Measurements from ENCODE around the gene CRNKL1. TPM values are rescaled to one million over a fixed set of nuclear protein-coding genes. Genes with fewer than 3 reads are reported as not detected.

CRNKL1 gene
- total and polyA plus RNA-seq, 5 donors from 2014 or later, result 10.4 to 17.9 (median 11.7) TPM

GRCh38 chr20:20024942-20025341 lies 27.3 kb downstream of the CRNKL1 start:
- Mint-ChIP-seq H3K9me3 (no peaks in the 10 kb centered on the region), H3K4me3 (no peak overlapping the region), H3K27ac (peak overlapping the region in 2 of 3 donors; percentile 7 to 31), H3K4me1 (peaks cover 31 to 52% (median 43%) of the 10 kb centered on the region in 4 donors), H3K36me3 (peaks cover 10% of the 10 kb centered on the region), H3K27me3 (no peaks in the 10 kb centered on the region)
- Histone ChIP-seq H3K4me3 (ENCODE audit: low read depth, low read length) (no peak overlapping the region), H3K27me3 (ENCODE audit: control insufficient read depth, insufficient read depth, low read length) (no peaks in the 10 kb centered on the region), H3K27ac (ENCODE audit: insufficient read depth, low read length, poor library complexity, severe bottlenecking) (no peak overlapping the region), H3K4me1 (ENCODE audit: control insufficient read depth, insufficient read depth, low read length, poor library complexity, severe bottlenecking) (peaks cover 7% of the 10 kb centered on the region), H3K36me3 (ENCODE audit: control insufficient read depth, insufficient read depth, low read length) (peaks cover 40% of the 10 kb centered on the region), H3K9me3 (ENCODE audit: control insufficient read depth in 2 of 2, low read length in 2 of 2) (no peaks in the 10 kb centered on the region)
- ATAC-seq (ENCODE audit: low read depth in 2 of 2), result no peak
- no peak for DNase-seq

GRCh38 chr20:20023395-20023794 lies 28.9 kb downstream of the CRNKL1 start:
- Mint-ChIP-seq H3K27ac (peak overlapping the region in 1 of 3 donors; percentile 31), H3K36me3 (peaks cover 13% of the 10 kb centered on the region), H3K9me3 (no peaks in the 10 kb centered on the region), H3K4me1 (peaks cover 30 to 65% (median 51%) of the 10 kb centered on the region in 4 donors), H3K27me3 (no peaks in the 10 kb centered on the region), H3K4me3 (peak overlapping the region in 1 of 4 donors; percentile 16)
- Histone ChIP-seq H3K9me3 (ENCODE audit: control insufficient read depth in 2 of 2, low read length in 2 of 2) (no peaks in the 10 kb centered on the region), H3K4me3 (ENCODE audit: low read depth, low read length) (no peak overlapping the region), H3K27me3 (ENCODE audit: control insufficient read depth, insufficient read depth, low read length) (no peaks in the 10 kb centered on the region), H3K36me3 (ENCODE audit: control insufficient read depth, insufficient read depth, low read length) (peaks cover 27% of the 10 kb centered on the region), H3K4me1 (ENCODE audit: control insufficient read depth, insufficient read depth, low read length, poor library complexity, severe bottlenecking) (peaks cover 17% of the 10 kb centered on the region), H3K27ac (ENCODE audit: insufficient read depth, low read length, poor library complexity, severe bottlenecking) (no peak overlapping the region)
- DNase-seq, result no peak
- ATAC-seq (ENCODE audit: low read depth in 2 of 2), result no peak

- ATAC-seq (ENCODE audit: low read depth in 2 of 2) (no peak), DNase-seq (peak in 1 of 3 donors; percentile 57)
- H3K4me3 ChIP-seq (ENCODE audit: low read depth, low read length), result no peak overlapping the region
- Mint-ChIP-seq H3K9me3 (no peaks in the 10 kb centered on the region), H3K4me3 (peak overlapping the region in 1 of 4 donors; percentile 73), H3K36me3 (peaks cover 13% of the 10 kb centered on the region), H3K27me3 (no peaks in the 10 kb centered on the region), H3K4me1 (peaks cover 28 to 72% (median 56%) of the 10 kb centered on the region in 4 donors), H3K27ac (peak overlapping the region in 1 of 3 donors; percentile 36)
- H3K27me3 ChIP-seq (ENCODE audit: control insufficient read depth, insufficient read depth, low read length), result no peaks in the 10 kb centered on the region
- H3K9me3 ChIP-seq (ENCODE audit: control insufficient read depth in 2 of 2, low read length in 2 of 2), result no peaks in the 10 kb centered on the region
- H3K4me1 ChIP-seq (ENCODE audit: control insufficient read depth, insufficient read depth, low read length, poor library complexity, severe bottlenecking), result peaks cover 26% of the 10 kb centered on the region
- H3K27ac ChIP-seq (ENCODE audit: insufficient read depth, low read length, poor library complexity, severe bottlenecking), result no peak overlapping the region
- H3K36me3 ChIP-seq (ENCODE audit: control insufficient read depth, insufficient read depth, low read length), result peaks cover 21% of the 10 kb centered on the region
These were observed 29.8 kb downstream of the CRNKL1 start for GRCh38 chr20:20022498-20022897.

GRCh38 chr20:20021835-20022234 lies 30.4 kb downstream of the CRNKL1 start:
- Histone ChIP-seq H3K36me3 (ENCODE audit: control insufficient read depth, insufficient read depth, low read length) (peaks cover 18% of the 10 kb centered on the region), H3K4me3 (ENCODE audit: low read depth, low read length) (no peak overlapping the region), H3K9me3 (ENCODE audit: control insufficient read depth in 2 of 2, low read length in 2 of 2) (no peaks in the 10 kb centered on the region), H3K27me3 (ENCODE audit: control insufficient read depth, insufficient read depth, low read length) (no peaks in the 10 kb centered on the region), H3K27ac (ENCODE audit: insufficient read depth, low read length, poor library complexity, severe bottlenecking) (peak overlapping the region; percentile 24), H3K4me1 (ENCODE audit: control insufficient read depth, insufficient read depth, low read length, poor library complexity, severe bottlenecking) (peaks cover 30% of the 10 kb centered on the region)
- Mint-ChIP-seq H3K27ac (peak overlapping the region in 2 of 3 donors; percentile 39 to 84), H3K36me3 (peaks cover 11% of the 10 kb centered on the region), H3K9me3 (no peaks in the 10 kb centered on the region), H3K4me1 (peaks cover 32 to 76% (median 58%) of the 10 kb centered on the region in 4 donors), H3K4me3 (no peak overlapping the region), H3K27me3 (no peaks in the 10 kb centered on the region)
- DNase-seq (no peak), ATAC-seq (ENCODE audit: low read depth in 2 of 2) (no peak)

GRCh38 chr20:20020908-20021307 lies 31.4 kb downstream of the CRNKL1 start:
- no peak overlapping the region for H3K4me3 ChIP-seq (ENCODE audit: low read depth, low read length)
- H3K4me1 ChIP-seq (ENCODE audit: control insufficient read depth, insufficient read depth, low read length, poor library complexity, severe bottlenecking), result peaks cover 34% of the 10 kb centered on the region
- Mint-ChIP-seq H3K27ac (peak overlapping the region in 2 of 3 donors; percentile 25 to 83), H3K36me3 (peaks cover 6% of the 10 kb centered on the region), H3K9me3 (no peaks in the 10 kb centered on the region), H3K4me1 (peaks cover 33 to 78% (median 60%) of the 10 kb centered on the region in 4 donors), H3K27me3 (no peaks in the 10 kb centered on the region), H3K4me3 (peak overlapping the region in 2 of 4 donors; percentile 60 to 95)
- no peaks in the 10 kb centered on the region for H3K9me3 ChIP-seq (ENCODE audit: control insufficient read depth in 2 of 2, low read length in 2 of 2)
- peaks cover 10% of the 10 kb centered on the region for H3K36me3 ChIP-seq (ENCODE audit: control insufficient read depth, insufficient read depth, low read length)
- DNase-seq (no peak), ATAC-seq (ENCODE audit: low read depth in 2 of 2) (no peak)
- no peaks in the 10 kb centered on the region for H3K27me3 ChIP-seq (ENCODE audit: control insufficient read depth, insufficient read depth, low read length)
- H3K27ac ChIP-seq (ENCODE audit: insufficient read depth, low read length, poor library complexity, severe bottlenecking), result no peak overlapping the region

- Histone ChIP-seq H3K9me3 (ENCODE audit: control insufficient read depth in 2 of 2, low read length in 2 of 2) (no peaks in the 10 kb centered on the region), H3K27me3 (ENCODE audit: control insufficient read depth, insufficient read depth, low read length) (no peaks in the 10 kb centered on the region), H3K4me3 (ENCODE audit: low read depth, low read length) (peak overlapping the region; percentile 20), H3K4me1 (ENCODE audit: control insufficient read depth, insufficient read depth, low read length, poor library complexity, severe bottlenecking) (peaks cover 34% of the 10 kb centered on the region), H3K27ac (ENCODE audit: insufficient read depth, low read length, poor library complexity, severe bottlenecking) (no peak overlapping the region), H3K36me3 (ENCODE audit: control insufficient read depth, insufficient read depth, low read length) (peaks cover 2% of the 10 kb centered on the region)
- ATAC-seq (ENCODE audit: low read depth in 2 of 2), result no peak
- peak overlapping the region in 2 of 3 donors; percentile 75 to 84 for H3K27ac Mint-ChIP-seq
- no peak for DNase-seq
- peaks cover 34 to 69% (median 53%) of the 10 kb centered on the region in 4 donors for H3K4me1 Mint-ChIP-seq
- H3K9me3 Mint-ChIP-seq, result no peaks in the 10 kb centered on the region
- peak overlapping the region; percentile 89 to 95 (median 92) for H3K4me3 Mint-ChIP-seq
- H3K36me3 Mint-ChIP-seq, result peaks cover 6% of the 10 kb centered on the region
- H3K27me3 Mint-ChIP-seq, result peaks cover 4% of the 10 kb centered on the region
These were observed 33.1 kb downstream of the CRNKL1 start for GRCh38 chr20:20019123-20019522.

- Histone ChIP-seq H3K27me3 (ENCODE audit: control insufficient read depth, insufficient read depth, low read length) (no peaks in the 10 kb centered on the region), H3K9me3 (ENCODE audit: control insufficient read depth in 2 of 2, low read length in 2 of 2) (no peaks in the 10 kb centered on the region), H3K36me3 (ENCODE audit: control insufficient read depth, insufficient read depth, low read length) (peaks cover 2% of the 10 kb centered on the region), H3K4me3 (ENCODE audit: low read depth, low read length) (peak overlapping the region; percentile 83), H3K27ac (ENCODE audit: insufficient read depth, low read length, poor library complexity, severe bottlenecking) (no peak overlapping the region), H3K4me1 (ENCODE audit: control insufficient read depth, insufficient read depth, low read length, poor library complexity, severe bottlenecking) (peaks cover 34% of the 10 kb centered on the region)
- Mint-ChIP-seq H3K36me3 (peaks cover 6% of the 10 kb centered on the region), H3K9me3 (no peaks in the 10 kb centered on the region), H3K27ac (peak overlapping the region; percentile 55 to 87 (median 84)), H3K4me3 (peak overlapping the region; percentile 89 to 95 (median 93)), H3K27me3 (peaks cover 8% of the 10 kb centered on the region), H3K4me1 (peaks cover 30 to 67% (median 46%) of the 10 kb centered on the region in 4 donors)
- DNase-seq (no peak), ATAC-seq (ENCODE audit: low read depth in 2 of 2) (no peak)
These were observed 33.9 kb downstream of the CRNKL1 start for GRCh38 chr20:20018366-20018765.

- H3K27me3 Mint-ChIP-seq, result peaks cover 13% of the 10 kb centered on the region
- no peaks in the 10 kb centered on the region for H3K27me3 ChIP-seq (ENCODE audit: control insufficient read depth, insufficient read depth, low read length)
- DNase-seq (peak in 2 of 3 donors; percentile 5 to 53), ATAC-seq (ENCODE audit: low read depth in 2 of 2) (no peak)
- H3K9me3 Mint-ChIP-seq, result no peaks in the 10 kb centered on the region
- H3K4me3 ChIP-seq (ENCODE audit: low read depth, low read length), result peak overlapping the region; percentile 83
- H3K27ac ChIP-seq (ENCODE audit: insufficient read depth, low read length, poor library complexity, severe bottlenecking), result peak overlapping the region; percentile 75
- peak overlapping the region in 2 of 3 donors; percentile 84 to 89 for H3K27ac Mint-ChIP-seq
- peak overlapping the region; percentile 89 to 95 (median 93) for H3K4me3 Mint-ChIP-seq
- peaks cover 2% of the 10 kb centered on the region for H3K36me3 ChIP-seq (ENCODE audit: control insufficient read depth, insufficient read depth, low read length)
- peaks cover 29 to 65% (median 43%) of the 10 kb centered on the region in 4 donors for H3K4me1 Mint-ChIP-seq
- H3K4me1 ChIP-seq (ENCODE audit: control insufficient read depth, insufficient read depth, low read length, poor library complexity, severe bottlenecking), result peaks cover 34% of the 10 kb centered on the region
- peaks cover 6% of the 10 kb centered on the region for H3K36me3 Mint-ChIP-seq
- no peaks in the 10 kb centered on the region for H3K9me3 ChIP-seq (ENCODE audit: control insufficient read depth in 2 of 2, low read length in 2 of 2)
These were observed 34.5 kb downstream of the CRNKL1 start for GRCh38 chr20:20017844-20018185.

All from CD4-positive, CD25-positive, alpha-beta regulatory T cell (primary cell).